WTC11 (cell line): ENCODE results near the gene USP48. TPM values are rescaled to one million over a fixed set of nuclear protein-coding genes. Genes with fewer than 3 reads are reported as not detected.

Experiments used
- ATAC-seq: fragments of 200-7000 bp; cut with Tn5 transposase; 2 replicates; pipeline ENCODE4 v1.10.0; 2021; ENCODE audit warnings: mild to moderate bottlenecking, moderate library complexity
- CTCF ChIA-PET: fragments of 300-600 bp; sonication (Branson Sonifier 250); formaldehyde crosslinking; loops from one replicate; lab custom pipeline; 2021; ENCODE audit warnings: antibody characterized with exemption; lab: Charles Lee
- POLR2A ChIA-PET: fragments of 350-600 bp; sonication (Branson Sonifier 250); formaldehyde crosslinking; loops from one replicate; lab custom pipeline; 2021; ENCODE audit warnings: antibody characterized with exemption; lab: Charles Lee
- DNase-seq: peaks from one replicate; pipeline ENCODE4 v3.0.0; 2021; ENCODE audit warnings: low spot score
- H3K27ac Mint-ChIP-seq: 2 replicates; pipeline ENCODE4 v1.8.0; 2021; ENCODE audit warnings: mixed read lengths
- H3K27me3 Mint-ChIP-seq: 2 replicates; pipeline ENCODE4 v1.8.0; 2021; ENCODE audit warnings: low read depth, mild to moderate bottlenecking, moderate library complexity, mixed read lengths
- H3K36me3 Mint-ChIP-seq: 2 replicates; pipeline ENCODE4 v1.8.0; 2021; ENCODE audit warnings: mixed read lengths
- H3K4me1 Mint-ChIP-seq: 2 replicates; pipeline ENCODE4 v1.8.0; 2022; ENCODE audit warnings: mixed read lengths
- H3K4me3 Mint-ChIP-seq: 2 replicates; pipeline ENCODE4 v1.8.0; 2021; ENCODE audit warnings: mild to moderate bottlenecking, moderate library complexity, mixed read lengths
- H3K9me3 Mint-ChIP-seq: 2 replicates; pipeline ENCODE4 v1.8.0; 2021; ENCODE audit warnings: mixed read lengths
- ARID4B ChIP-seq: sonication (generic); formaldehyde crosslinking; IDR thresholded peaks from 2 replicates; pipeline ENCODE4 v1.8.0; 2023; ENCODE audit warnings: missing genetic modification reagents, mild to moderate bottlenecking, borderline replicate concordance
- ATF2 ChIP-seq: sonication (generic); formaldehyde crosslinking; IDR thresholded peaks from 2 replicates; pipeline ENCODE4 v1.8.1; 2022; ENCODE audit warnings: low read depth, missing genetic modification reagents, borderline replicate concordance
- ATF3 ChIP-seq: sonication (generic); formaldehyde crosslinking; conservative IDR thresholded peaks from 2 replicates; pipeline ENCODE4 v1.8.1; 2022; ENCODE audit warnings: mild to moderate bottlenecking, missing genetic modification reagents
- CREM ChIP-seq: sonication (generic); formaldehyde crosslinking; IDR thresholded peaks from 2 replicates; pipeline ENCODE4 v1.8.1; 2022; ENCODE audit warnings: mild to moderate bottlenecking, missing genetic modification reagents, moderate library complexity
- CTCF ChIP-seq: fragments of 200-600 bp; IDR thresholded peaks from 2 replicates; pipeline ENCODE4 v1.8.0; 2022; ENCODE audit warnings: antibody characterized with exemption
- ELF4 ChIP-seq: sonication (generic); formaldehyde crosslinking; IDR thresholded peaks from 2 replicates; pipeline ENCODE4 v1.8.1; 2022; ENCODE audit warnings: low read depth, mild to moderate bottlenecking, moderate library complexity, missing genetic modification reagents
- ESRRA ChIP-seq: sonication (generic); formaldehyde crosslinking; IDR thresholded peaks from 2 replicates; pipeline ENCODE4 v1.8.1; 2022; ENCODE audit warnings: mild to moderate bottlenecking, missing genetic modification reagents, borderline replicate concordance
- FOXJ3 ChIP-seq: sonication (generic); formaldehyde crosslinking; IDR thresholded peaks from 2 replicates; pipeline ENCODE4 v1.9.0; 2021; ENCODE audit warnings: missing genetic modification reagents, mild to moderate bottlenecking, borderline replicate concordance
- GABPB1 ChIP-seq: sonication (generic); formaldehyde crosslinking; IDR thresholded peaks from 2 replicates; pipeline ENCODE4 v1.8.1; 2023; ENCODE audit warnings: mild to moderate bottlenecking, missing genetic modification reagents
- GRHL2 ChIP-seq: fragments of 250-450 bp; sonication (Bioruptor Pico); IDR thresholded peaks from 2 replicates; pipeline ENCODE4 v1.8.0; 2022; ENCODE audit warnings: mild to moderate bottlenecking, moderate library complexity; ENCODE audit not compliant: insufficient replicate concordance, severe bottlenecking
- GTF2I ChIP-seq: fragments of 250-450 bp; sonication (Bioruptor Pico); conservative IDR thresholded peaks from 2 replicates; pipeline ENCODE4 v1.4.0; 2021; ENCODE audit warnings: mild to moderate bottlenecking
- HMGXB4 ChIP-seq: sonication (generic); formaldehyde crosslinking; IDR thresholded peaks from 2 replicates; pipeline ENCODE4 v1.8.1; 2023; ENCODE audit warnings: mild to moderate bottlenecking, moderate library complexity, missing genetic modification reagents
- IRF2 ChIP-seq: sonication (generic); formaldehyde crosslinking; IDR thresholded peaks from 2 replicates; pipeline ENCODE4 v1.8.0; 2022; ENCODE audit warnings: low read depth, missing genetic modification reagents, borderline replicate concordance
- JAZF1 ChIP-seq: fragments of 250-450 bp; sonication (Bioruptor Pico); IDR thresholded peaks from 2 replicates; pipeline ENCODE4 v1.9.0; 2021; ENCODE audit warnings: moderate library complexity, mild to moderate bottlenecking, inconsistent platforms
- MYBL2 ChIP-seq: sonication (generic); formaldehyde crosslinking; IDR thresholded peaks from 2 replicates; pipeline ENCODE4 v1.8.1; 2023; ENCODE audit warnings: mild to moderate bottlenecking, moderate library complexity, missing genetic modification reagents
- NFATC4 ChIP-seq: fragments of 250-450 bp; sonication (Bioruptor Pico); IDR thresholded peaks from 2 replicates; pipeline ENCODE4 v1.9.0; 2021; ENCODE audit warnings: mild to moderate bottlenecking
- NFE2L1 ChIP-seq: sonication (generic); formaldehyde crosslinking; IDR thresholded peaks from 2 replicates; pipeline ENCODE4 v1.8.1; 2023; ENCODE audit warnings: missing genetic modification reagents
- NR1H2 ChIP-seq: sonication (generic); formaldehyde crosslinking; IDR thresholded peaks from 2 replicates; pipeline ENCODE4 v1.9.0; 2021; ENCODE audit warnings: mild to moderate bottlenecking, moderate library complexity, missing genetic modification reagents
- NR2C2 ChIP-seq: sonication (generic); formaldehyde crosslinking; IDR thresholded peaks from 2 replicates; pipeline ENCODE4 v1.8.0; 2022; ENCODE audit warnings: mild to moderate bottlenecking, missing genetic modification reagents
- RELA ChIP-seq: sonication (generic); formaldehyde crosslinking; IDR thresholded peaks from 2 replicates; pipeline ENCODE4 v1.8.1; 2022; ENCODE audit warnings: missing genetic modification reagents, mild to moderate bottlenecking, borderline replicate concordance
- SMAD3 ChIP-seq: sonication (generic); formaldehyde crosslinking; IDR thresholded peaks from 2 replicates; pipeline ENCODE4 v1.8.0; 2022; ENCODE audit warnings: missing genetic modification reagents, mild to moderate bottlenecking, borderline replicate concordance
- SMAD4 ChIP-seq: sonication (generic); formaldehyde crosslinking; IDR thresholded peaks from 2 replicates; pipeline ENCODE4 v1.8.0; 2022; ENCODE audit warnings: mild to moderate bottlenecking, missing genetic modification reagents
- SOX15 ChIP-seq: fragments of 250-450 bp; sonication (Bioruptor Pico); IDR thresholded peaks from 2 replicates; pipeline ENCODE4 v1.9.0; 2021; ENCODE audit warnings: mild to moderate bottlenecking
- TP53 ChIP-seq: sonication (generic); formaldehyde crosslinking; IDR thresholded peaks from 2 replicates; pipeline ENCODE4 v1.8.1; 2023; ENCODE audit warnings: mild to moderate bottlenecking, missing genetic modification reagents
- ZNF121 ChIP-seq: sonication (generic); formaldehyde crosslinking; IDR thresholded peaks from 2 replicates; pipeline ENCODE4 v1.8.0; 2023; ENCODE audit warnings: missing genetic modification reagents
- ZNF232 ChIP-seq: sonication (generic); formaldehyde crosslinking; IDR thresholded peaks from 2 replicates; pipeline ENCODE4 v1.8.0; 2022; ENCODE audit warnings: mild to moderate bottlenecking, missing genetic modification reagents
- ZNF396 ChIP-seq: fragments of 250-450 bp; sonication (Bioruptor Pico); IDR thresholded peaks from 2 replicates; pipeline ENCODE4 v1.8.0; 2021; ENCODE audit warnings: mild to moderate bottlenecking, moderate library complexity, borderline replicate concordance
- total RNA-seq: library from RNA; stranded (reverse); gene quantifications from 3 replicates; pipeline ENCODE4 v1.2.3, GENCODE V29; 2021

USP48 gene
- total RNA-seq, 1 experiment from 2014 or later: 86.9 TPM

GRCh38 chr1:21795075-21795474, 12.1 kb upstream of the USP48 start (continued):
- TF ChIP-seq CREM (no peak), SMAD3 (CRISPR knock-in tag) (no peak), CTCF (no peak), ESRRA (no peak), GRHL2 (no peak), RELA (no peak), NR2C2 (CRISPR knock-in tag) (no peak), TP53 (CRISPR knock-in tag) (no peak), IRF2 (CRISPR knock-in tag) (no peak), FOXJ3 (no peak), NFATC4 (CRISPR knock-in tag) (no peak)

- CTCF ChIA-PET: no interaction called here
- Mint-ChIP-seq H3K4me1 (peaks cover 6% of the 10 kb centered on the region), H3K36me3 (peaks cover 8% of the 10 kb centered on the region), H3K9me3 (peaks cover 12% of the 10 kb centered on the region), H3K27ac (no peak overlapping the region), H3K4me3 (no peak overlapping the region), H3K27me3 (peaks cover 4% of the 10 kb centered on the region)
- DNase-seq (no peak), ATAC-seq (no peak)
- TF ChIP-seq MYBL2 (no peak), SMAD4 (CRISPR knock-in tag) (no peak), ESRRA (no peak), ZNF396 (CRISPR knock-in tag) (no peak), GTF2I (CRISPR knock-in tag) (no peak), HMGXB4 (CRISPR knock-in tag) (no peak), SOX15 (CRISPR knock-in tag) (no peak), ZNF232 (CRISPR knock-in tag) (no peak), NR1H2 (CRISPR knock-in tag) (no peak), GABPB1 (no peak), ELF4 (CRISPR knock-in tag) (no peak), JAZF1 (CRISPR knock-in tag) (no peak), IRF2 (CRISPR knock-in tag) (no peak)
- POLR2A ChIA-PET: interaction anchor here (1.1 kb wide), 1 partner anchor 12 kb away, joined by 3 read pairs; no protein-coding TSS in a partner anchor
Observed at GRCh38 chr1:21794656-21795055, 11.7 kb upstream of the USP48 start.

GRCh38 chr1:21793104-21793503, 10.2 kb upstream of the USP48 start:
- Mint-ChIP-seq H3K4me3 (no peak overlapping the region), H3K36me3 (peaks cover 8% of the 10 kb centered on the region), H3K9me3 (peaks cover 12% of the 10 kb centered on the region), H3K27ac (no peak overlapping the region), H3K27me3 (peaks cover 4% of the 10 kb centered on the region; the same call in 1 of the 2 replicates), H3K4me1 (peaks cover 7% of the 10 kb centered on the region)
- DNase-seq (no peak), ATAC-seq (no peak)
- POLR2A ChIA-PET: no interaction called here
- CTCF ChIA-PET: no interaction called here
- TF ChIP-seq ZNF121 (CRISPR knock-in tag): no peak
- TF ChIP-seq MYBL2: no peak
- no peak for TF ChIP-seq ATF2
- TF ChIP-seq ATF3: no peak
- no peak for TF ChIP-seq NR2C2 (CRISPR knock-in tag)
- TF ChIP-seq NFE2L1 (CRISPR knock-in tag): no peak
- TF ChIP-seq ARID4B (CRISPR knock-in tag): no peak
- no peak for TF ChIP-seq FOXJ3
